HCT116 (cell line): ENCODE data around the gene GUCY2C. TPM values are rescaled to one million over a fixed set of nuclear protein-coding genes. Genes with fewer than 3 reads are reported as not detected.
A peak's percentile ranks its signal among the peaks of the same experiment; 100 is the strongest.

Experiments used
- ATAC-seq: fragments of 200-7000 bp; cut with Tn5 transposase; 2 replicates; pipeline ENCODE4 v1.9.1; 2020; ENCODE audit warnings: mild to moderate bottlenecking, moderate library complexity
- BruUV-seq: library from RNA; stranded (reverse); fragments of 400-500 nt; replicated peaks from 2 replicates; lab custom pipeline; 2021; lab: Mats Ljungman, UMichigan
- CTCF ChIA-PET: fragments of 300-600 bp; sonication (Branson Sonifier 250); formaldehyde crosslinking; loops from one replicate; lab custom pipeline; 2021; ENCODE audit warnings: antibody characterized with exemption; lab: Charles Lee
- POLR2A ChIA-PET: fragments of 300-600, 350-600 bp; sonication (Branson Sonifier 250); formaldehyde crosslinking; loops from one replicate; lab custom pipeline; 2021; ENCODE audit warnings: antibody characterized with exemption; lab: Charles Lee
- RAD21 ChIA-PET, 2 experiments: fragments of 300-600 bp; sonication (Branson Sonifier 250); formaldehyde crosslinking; loops; one replicate each; lab custom pipeline; 2023; ENCODE audit warnings: low total read pairs in 2 of 2; ENCODE audit not compliant: uncharacterized antibody in 2 of 2, unreplicated experiment in 2 of 2, low non-redundant PET in 1 of 2; lab: Charles Lee
- DNase-seq: peaks from one replicate; pipeline ENCODE4 v3.0.0-alpha.2; 2010; ENCODE audit warnings: low read depth, low spot score
- H2AFZ ChIP-seq: fragments of 200-600 bp; shearing (Covaris generic), sonication (generic); 2 replicates; pipeline ENCODE4 v1.6.1; 2017; ENCODE audit warnings: low read depth, mixed run types, mixed read lengths, antibody characterized with exemption, low read length; ENCODE audit not compliant: poor library complexity, severe bottlenecking
- H3K27ac ChIP-seq: 2 replicates; pipeline ENCODE4 v1.5.1; 2012; ENCODE audit warnings: low read depth, low read length
- H3K27me3 ChIP-seq: fragments of 200-600 bp; sonication (generic); 2 replicates; pipeline ENCODE4 v1.6.1; 2016; ENCODE audit warnings: mixed run types, low read length, mixed read lengths; ENCODE audit not compliant: insufficient read depth
- H3K36me3 ChIP-seq, 2 experiments: fragments of 200-500 bp in 1 of 2; fragments of 200-600 bp in 1 of 2; sonication (Bioruptor generic) in 1 of 2; sonication (generic) in 1 of 2; 2 replicates each; pipeline versions ENCODE4 v1.5.1 to v1.6.1; 2014 to 2016; ENCODE audit warnings: low read length in 2 of 2, inconsistent platforms in 1 of 2, mixed read lengths in 1 of 2, mixed run types in 1 of 2; ENCODE audit not compliant: insufficient read depth in 2 of 2, control insufficient read depth in 1 of 2
- H3K4me1 ChIP-seq, 2 experiments: fragments of 200-600 bp in 1 of 2; sonication (generic) in 1 of 2; 2 replicates each; pipeline versions ENCODE4 v1.5.1 to v1.6.1; 2012 to 2017; ENCODE audit warnings: low read length in 2 of 2, inconsistent platforms in 1 of 2, mild to moderate bottlenecking in 1 of 2, mixed read lengths in 1 of 2, mixed run types in 1 of 2, moderate library complexity in 1 of 2; ENCODE audit not compliant: insufficient read depth in 2 of 2, control insufficient read depth in 1 of 2
- H3K4me2 ChIP-seq: fragments of 200-600 bp; sonication (generic); 2 replicates; pipeline ENCODE4 v1.6.1; 2017; ENCODE audit warnings: mixed run types, low read length, mixed read lengths
- H3K4me3 ChIP-seq, 2 experiments: fragments of 200-600 bp in 1 of 2; sonication (generic) in 1 of 2; replicated peaks in 1 of 2; 2 replicates each; pipeline ENCODE4 v1.5.1; 2011 to 2016; ENCODE audit warnings: low read length in 2 of 2, control low read depth in 1 of 2, low read depth in 1 of 2, mild to moderate bottlenecking in 1 of 2, mixed read lengths in 1 of 2, mixed run types in 1 of 2
- H3K79me2 ChIP-seq: fragments of 200-600 bp; sonication (generic); 2 replicates; pipeline ENCODE4 v1.6.1; 2017; ENCODE audit warnings: mild to moderate bottlenecking, mixed run types, low read length, moderate library complexity, mixed read lengths; ENCODE audit not compliant: insufficient read depth
- H3K9ac ChIP-seq: fragments of 200-600 bp; sonication (generic); 2 replicates; pipeline ENCODE4 v1.6.1; 2016; ENCODE audit warnings: low read length, mixed read lengths
- H3K9me2 ChIP-seq: fragments of 200-600 bp; sonication (generic), shearing (Covaris generic); 2 replicates; pipeline ENCODE4 v1.6.1; 2017; ENCODE audit warnings: mixed run types, mild to moderate bottlenecking, moderate library complexity; ENCODE audit not compliant: insufficient read depth
- H3K9me3 ChIP-seq, 2 experiments: fragments of 200-500 bp in 1 of 2; fragments of 200-600 bp in 1 of 2; sonication (Bioruptor generic) in 1 of 2; sonication (generic) in 1 of 2; 2 replicates each; pipeline ENCODE4 v1.6.1; 2014 to 2017; ENCODE audit warnings: low read length in 2 of 2, mixed read lengths in 2 of 2, inconsistent platforms in 1 of 2, low read depth in 1 of 2, mild to moderate bottlenecking in 1 of 2, mixed run types in 1 of 2, moderate library complexity in 1 of 2; ENCODE audit not compliant: control insufficient read depth in 1 of 2, insufficient read depth in 1 of 2
- H4K20me1 ChIP-seq: fragments of 200-600 bp; sonication (generic), shearing (Covaris generic); 2 replicates; pipeline ENCODE4 v1.6.1; 2017; ENCODE audit warnings: mixed run types, mild to moderate bottlenecking, moderate library complexity; ENCODE audit not compliant: insufficient read depth
- CTCF ChIP-seq, 3 experiments: fragments of 200-600 bp in 1 of 3; sonication (generic) in 1 of 3; IDR thresholded peaks in 2 of 3; conservative IDR thresholded peaks in 1 of 3; 2 replicates each; pipeline ENCODE4 v1.5.1; 2012 to 2017; ENCODE audit warnings: low read depth in 2 of 3, low read length in 2 of 3, antibody characterized with exemption in 1 of 3, borderline replicate concordance in 1 of 3, control low read depth in 1 of 3, mild to moderate bottlenecking in 1 of 3, mixed read lengths in 1 of 3, mixed run types in 1 of 3, moderate library complexity in 1 of 3; ENCODE audit not compliant: insufficient read depth in 1 of 3
- EZH2 ChIP-seq: fragments of 200-600 bp; sonication (generic); IDR thresholded peaks from 2 replicates; pipeline ENCODE4 v1.6.1; 2017; ENCODE audit warnings: antibody characterized with exemption, mixed run types
- REST ChIP-seq: IDR thresholded peaks from 2 replicates; pipeline ENCODE4 v1.6.1; 2012; ENCODE audit warnings: low read depth
- SRF ChIP-seq: IDR thresholded peaks from 2 replicates; pipeline ENCODE4 v1.6.1; 2012; ENCODE audit warnings: low read depth
- ZFX ChIP-seq: fragments of 450-650 bp; IDR thresholded peaks from 2 replicates; pipeline ENCODE4 v1.6.1; 2017
- intact Hi-C: fragments of 100-400 bp; cut with micrococcal nuclease; formaldehyde crosslinking; loops from 2 replicates; pipeline ENCODE4 v1.10.0; 2022
- total RNA-seq: library from RNA; stranded (reverse); gene quantifications from one replicate; pipeline ENCODE4 v1.2.1, GENCODE V29; 2021; ENCODE audit not compliant: unreplicated experiment

GUCY2C gene
- total RNA-seq, 1 experiment from 2014 or later: not detected

DNA sequence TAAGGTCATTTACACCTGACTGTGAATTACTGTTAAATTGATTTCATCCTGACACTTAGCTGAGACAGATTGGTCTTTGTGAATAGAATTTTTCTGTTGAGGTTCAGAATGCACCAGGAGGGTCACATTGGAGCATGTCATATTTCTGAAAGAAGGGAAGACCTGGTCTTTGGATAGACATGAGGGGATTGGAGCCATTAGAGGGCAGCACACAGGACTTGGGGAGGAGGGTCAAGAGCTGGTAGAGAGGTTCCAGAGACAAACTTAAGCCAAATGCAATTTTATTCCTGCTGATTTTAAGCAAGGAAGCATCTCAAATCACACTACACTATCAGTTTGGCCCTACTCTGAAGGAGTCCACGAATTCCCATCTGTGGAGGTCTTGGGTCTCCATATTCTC, 41.1 kb downstream of the GUCY2C start:
- no peak for ATAC-seq

DNA sequence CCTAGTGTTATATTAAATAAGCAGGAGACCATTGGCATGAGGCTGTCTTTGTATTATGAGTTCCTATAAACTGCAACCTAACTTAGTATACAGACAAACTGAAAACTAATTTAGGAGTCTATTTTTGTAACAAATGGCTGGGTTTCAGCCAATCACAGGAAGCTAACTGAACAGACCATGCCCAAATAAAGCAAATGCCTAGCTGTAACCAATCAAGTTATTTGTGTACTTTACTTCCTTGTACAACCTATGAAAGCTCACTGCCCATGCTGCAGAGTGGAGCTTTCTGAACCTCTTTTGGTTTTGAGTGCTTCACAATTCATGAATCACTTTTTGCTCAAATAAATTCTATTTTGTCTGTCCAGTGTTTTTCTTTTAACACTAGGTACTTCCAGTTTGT, 41.6 kb downstream of the GUCY2C start:
- Histone ChIP-seq H3K4me1 (no peaks in the 10 kb centered on the region), H3K27me3 (no peaks in the 10 kb centered on the region), H3K4me2 (no peak overlapping the region), H3K27ac (no peak overlapping the region), H3K36me3 (no peaks in the 10 kb centered on the region), H2AFZ (no peak overlapping the region), H3K9ac (no peak overlapping the region), H3K4me3 (no peak overlapping the region), H3K9me3 (no peaks in the 10 kb centered on the region), H4K20me1 (no peaks in the 10 kb centered on the region), H3K9me2 (no peaks in the 10 kb centered on the region), H3K79me2 (no peaks in the 10 kb centered on the region)
- POLR2A ChIA-PET: no interaction called here
- BruUV-seq: no TSS peak
- ATAC-seq (no peak), DNase-seq (no peak)
- intact Hi-C loops: loop anchor here (1.0 kb wide), 1 partner anchor 43 kb away; no protein-coding TSS in a partner anchor
- peak; percentile 48; the same call in 1 of the 2 replicates for TF ChIP-seq SRF
- TF ChIP-seq REST: no peak
- TF ChIP-seq ZFX: no peak
- RAD21 ChIA-PET: no interaction called here
- CTCF ChIA-PET: no interaction called here

More for the DNA sequence above, 41.1 kb downstream of the GUCY2C start:
- Histone ChIP-seq H4K20me1 (no peaks in the 10 kb centered on the region), H3K79me2 (no peaks in the 10 kb centered on the region), H3K27me3 (no peaks in the 10 kb centered on the region), H3K4me1 (no peaks in the 10 kb centered on the region), H3K9me3 (no peaks in the 10 kb centered on the region), H3K4me3 (no peak overlapping the region), H3K9me2 (no peaks in the 10 kb centered on the region), H3K4me2 (no peak overlapping the region), H3K9ac (no peak overlapping the region), H3K27ac (no peak overlapping the region), H3K36me3 (no peaks in the 10 kb centered on the region), H2AFZ (no peak overlapping the region)
- ChIA-PET POLR2A (no interaction called here), RAD21 (no interaction called here), CTCF (no interaction called here)
- no TSS peak for BruUV-seq
- 0 out of 6 replicates have a peak, but pooled peaks of 1 of the 3 experiments have one; percentile 6 for TF ChIP-seq CTCF (IDR thresholded peaks at IDR 0.05 in 2 of 3, conservative IDR thresholded peaks at IDR 0.05 in 1 of 3; ENCODE audit: borderline replicate concordance in 1 of 3, insufficient read depth in 1 of 3, low read depth in 2 of 3, low read length in 2 of 3)
- TF ChIP-seq EZH2: no peak
- DNase-seq: no peak
- intact Hi-C loops: loop anchor here (1.0 kb wide), 1 partner anchor 43 kb away; no protein-coding TSS in a partner anchor
